Spleen (tissue), 7 donors: ENCODE data around the gene STXBP5L.

Source experiments
- POLR2A ChIP-seq, 3 donors: fragments of 450-650 bp; IDR thresholded peaks; one replicate each; pipeline ENCODE4 v1.5.1; 2017; ENCODE audit warnings: antibody characterized with exemption in 3 of 3, mild to moderate bottlenecking in 1 of 3
- POLR2AphosphoS5 ChIP-seq, 3 donors: sonication (generic); formaldehyde crosslinking; IDR thresholded peaks; one replicate each; pipeline ENCODE4 v1.5.1; 2017; ENCODE audit warnings: antibody characterized with exemption in 3 of 3
- TF ChIP-seq, protein P1 (sequence below), 11 experiments: fragments of 200-600 bp in 7 of 11; fragments of 450-650 bp in 4 of 11; sonication (generic) in 4 of 11; IDR thresholded peaks in 8 of 11; conservative IDR thresholded peaks in 3 of 11; 1 replicate in 7 of 11; 2 replicates in 4 of 11; pipeline versions ENCODE4 v1.4.0 to v1.8.0; 2016 to 2021; ENCODE audit warnings: antibody characterized with exemption in 11 of 11, inconsistent platforms in 4 of 11, mild to moderate bottlenecking in 1 of 11
- donor health status: DM: no; HTN: no; CAD: no; lungs with moderate emphysema.
- donor health status: DM: no; HTN: no; CAD: no.
- donor health status: DM: no; HTN: no; CAD: no.

DNA sequence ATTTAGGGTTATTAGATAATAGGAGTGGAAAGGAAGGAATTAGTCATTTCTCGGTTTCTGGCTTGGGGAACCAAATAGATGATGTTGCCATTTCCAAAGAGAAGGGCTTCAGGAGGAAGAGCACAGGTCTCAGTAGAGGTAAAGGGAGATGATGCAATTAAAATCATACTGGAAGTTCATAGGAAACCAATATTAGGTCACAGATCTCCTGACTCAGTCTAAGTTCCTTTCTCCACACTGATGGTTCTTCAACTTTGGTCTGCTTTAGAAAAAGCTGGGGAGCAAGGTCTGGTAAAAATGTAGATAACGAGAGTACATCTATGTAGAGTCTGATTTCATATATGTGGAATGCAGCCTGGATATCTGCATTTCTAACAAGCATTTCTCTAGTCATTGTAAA is 506.9 kb downstream of the STXBP5L start:
- TF ChIP-seq, protein P1, sequence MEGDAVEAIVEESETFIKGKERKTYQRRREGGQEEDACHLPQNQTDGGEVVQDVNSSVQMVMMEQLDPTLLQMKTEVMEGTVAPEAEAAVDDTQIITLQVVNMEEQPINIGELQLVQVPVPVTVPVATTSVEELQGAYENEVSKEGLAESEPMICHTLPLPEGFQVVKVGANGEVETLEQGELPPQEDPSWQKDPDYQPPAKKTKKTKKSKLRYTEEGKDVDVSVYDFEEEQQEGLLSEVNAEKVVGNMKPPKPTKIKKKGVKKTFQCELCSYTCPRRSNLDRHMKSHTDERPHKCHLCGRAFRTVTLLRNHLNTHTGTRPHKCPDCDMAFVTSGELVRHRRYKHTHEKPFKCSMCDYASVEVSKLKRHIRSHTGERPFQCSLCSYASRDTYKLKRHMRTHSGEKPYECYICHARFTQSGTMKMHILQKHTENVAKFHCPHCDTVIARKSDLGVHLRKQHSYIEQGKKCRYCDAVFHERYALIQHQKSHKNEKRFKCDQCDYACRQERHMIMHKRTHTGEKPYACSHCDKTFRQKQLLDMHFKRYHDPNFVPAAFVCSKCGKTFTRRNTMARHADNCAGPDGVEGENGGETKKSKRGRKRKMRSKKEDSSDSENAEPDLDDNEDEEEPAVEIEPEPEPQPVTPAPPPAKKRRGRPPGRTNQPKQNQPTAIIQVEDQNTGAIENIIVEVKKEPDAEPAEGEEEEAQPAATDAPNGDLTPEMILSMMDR (IDR thresholded peaks at IDR 0.05 in 8 of 11, conservative IDR thresholded peaks at IDR 0.05 in 3 of 11): no peak
- TF ChIP-seq POLR2AphosphoS5 (IDR thresholded peaks at IDR 0.05) (no peak), POLR2A (IDR thresholded peaks at IDR 0.05) (no peak)
